ENCODE measurements around the gene USP28.
"Not testable (repeated sequence)": the region's sequence is repeated elsewhere in the genome, so short reads cannot be mapped to it uniquely, and the experiment has no call there.

The USP28 gene

GRCh38 chr11:113875234-113876073, at the start of gene USP28:
Gene USP28, minus strand, starts transcription at chr11:113875572. Its CDS starts 71 bp downstream, at chr11:113875501.
- in situ Hi-C loops (cut with MboI; ENCODE audit: low sequenced_read_pairs) = no loop called here

DNA sequence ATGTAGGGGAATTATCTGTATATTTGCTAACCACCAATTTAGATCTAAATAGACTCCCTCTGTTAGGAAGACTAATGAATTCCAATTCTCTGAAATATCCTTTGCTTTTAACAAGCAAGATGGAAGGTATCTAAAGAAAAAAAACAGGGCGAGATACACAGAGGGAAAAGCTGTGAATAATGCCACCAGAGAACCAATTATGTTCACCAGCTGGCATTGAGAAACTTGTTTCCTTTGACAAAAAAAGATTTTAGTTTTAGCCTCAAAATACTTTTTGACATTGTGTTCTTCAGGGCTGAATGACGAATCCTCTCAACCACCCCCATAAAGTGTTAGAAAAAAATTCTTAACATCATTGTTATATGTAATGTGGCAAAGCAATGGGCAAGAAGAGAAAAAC, 48.2 kb upstream of the USP28 start:
- in situ Hi-C loops (cut with MboI; ENCODE audit: low sequenced_read_pairs) = no loop called here

DNA sequence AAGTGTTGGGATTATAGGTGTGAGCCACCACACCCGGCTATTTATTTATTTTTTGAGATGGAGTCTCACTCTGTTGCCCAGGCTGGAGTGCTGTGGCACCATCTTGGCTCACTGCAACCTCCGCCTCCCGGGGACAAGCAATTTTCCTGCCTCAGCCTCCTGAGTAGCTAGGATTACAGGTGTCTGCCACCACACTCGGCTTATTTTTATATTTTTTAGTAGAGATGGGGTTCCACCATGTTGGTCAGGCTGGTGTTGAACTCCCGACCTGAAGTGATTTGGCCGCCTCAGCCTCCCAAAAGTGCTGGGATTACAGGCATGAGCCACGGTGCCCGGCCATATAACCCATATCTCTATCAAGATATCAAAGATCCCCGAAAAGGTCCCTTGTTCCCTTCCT, 36.1 kb upstream of the USP28 start:
- in situ Hi-C loops (cut with MboI; ENCODE audit: low sequenced_read_pairs) = not testable (repeated sequence)

GRCh38 chr11:113908098-113908497, 32.7 kb upstream of the USP28 start:
- in situ Hi-C loops (cut with MboI; ENCODE audit: low sequenced_read_pairs) = no loop called here

DNA sequence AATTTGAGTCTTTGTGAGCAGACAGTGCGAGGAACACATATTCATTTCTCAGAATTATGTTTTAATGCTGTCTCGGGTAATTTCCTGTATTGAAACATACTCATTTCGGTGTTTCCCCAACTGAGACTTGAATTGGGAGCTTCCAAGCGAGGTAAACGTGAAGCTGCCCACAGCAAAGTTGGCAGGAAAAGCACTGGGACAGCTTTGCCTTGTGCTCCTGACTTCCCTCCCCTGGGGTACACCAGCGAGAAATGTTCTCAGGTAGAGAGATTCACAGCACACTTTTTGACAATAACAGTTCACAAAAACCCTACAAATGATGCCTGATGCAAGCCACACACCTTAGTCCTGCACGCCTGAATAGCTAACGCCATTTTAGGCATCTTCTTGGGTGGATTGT, 32.3 kb upstream of the USP28 start:
- in situ Hi-C loops (cut with MboI; ENCODE audit: low sequenced_read_pairs) = no loop called here

- in situ Hi-C loops (cut with MboI; ENCODE audit: low sequenced_read_pairs) = no loop called here
These were observed 31.8 kb upstream of the USP28 start for GRCh38 chr11:113907152-113907551.

DNA sequence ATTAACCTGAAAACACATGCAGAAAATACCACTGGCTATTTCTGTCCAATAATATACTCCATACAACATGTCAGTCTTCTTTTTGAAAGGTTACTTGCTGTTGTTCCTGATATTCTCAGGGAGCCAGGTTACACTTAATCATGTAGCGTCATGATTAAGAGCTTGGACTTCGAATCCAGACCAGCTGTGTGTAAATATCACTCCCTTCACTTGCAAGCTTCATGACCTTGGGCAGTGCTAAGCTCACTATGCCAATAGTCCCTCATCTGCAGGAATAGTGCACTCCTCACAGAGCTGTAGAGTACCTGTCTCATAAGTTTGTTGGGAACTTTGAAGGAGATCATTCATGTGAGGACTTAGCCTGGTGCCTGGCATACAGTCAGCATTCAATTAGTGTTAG, 31.1 kb upstream of the USP28 start:
- in situ Hi-C loops (cut with MboI; ENCODE audit: low sequenced_read_pairs) = no loop called here

- in situ Hi-C loops (cut with MboI; ENCODE audit: low sequenced_read_pairs) = no loop called here
These were observed 30.7 kb upstream of the USP28 start for GRCh38 chr11:113906038-113906437.

DNA sequence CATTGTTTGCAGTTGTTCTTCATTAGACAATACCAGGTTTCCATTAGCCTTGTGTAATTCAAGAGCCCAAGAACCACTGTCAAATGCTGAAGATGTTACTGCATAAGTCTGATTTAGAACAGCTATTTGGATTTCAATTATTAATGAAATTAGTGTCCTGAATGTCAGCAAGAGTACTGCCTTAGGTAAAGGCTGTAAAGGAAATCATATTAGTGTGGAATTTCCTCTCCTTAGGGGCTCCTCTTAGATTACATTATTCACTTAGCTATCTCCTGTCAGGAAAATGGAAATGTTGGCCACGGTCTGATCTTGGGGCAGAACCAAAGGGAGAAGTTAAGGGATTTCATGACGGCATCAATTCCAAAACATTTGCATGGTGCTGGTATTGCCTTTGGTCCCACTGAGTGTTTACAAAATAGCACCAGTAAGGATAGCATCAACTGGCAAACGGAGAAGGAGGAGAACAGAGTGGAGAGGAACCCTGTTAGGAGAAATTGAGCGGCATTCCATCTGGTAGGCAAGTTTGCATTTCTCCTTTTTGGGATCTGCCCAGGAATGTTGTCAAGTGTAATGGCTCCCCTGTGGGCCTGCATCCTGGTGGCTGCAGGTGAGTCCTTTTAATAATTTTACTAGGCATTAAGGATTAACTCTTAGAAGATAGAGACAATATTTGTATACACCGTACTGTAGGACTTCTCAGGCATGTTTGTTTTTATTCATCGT, 29.2 kb upstream of the USP28 start, which contains the start of gene HTR3B:
HTR3B (plus strand) TSS at position 418 of the 723 bp plus-strand sequence; CDS start at position 556, 138 bp downstream.
- in situ Hi-C loops (cut with MboI; ENCODE audit: low sequenced_read_pairs) = no loop called here

GRCh38 chr11:113901141-113901540, 25.8 kb upstream of the USP28 start:
- in situ Hi-C loops (cut with MboI; ENCODE audit: low sequenced_read_pairs) = no loop called here

GRCh38 chr11:113896156-113896879, 20.9 kb upstream of the USP28 start:
- in situ Hi-C loops (cut with MboI; ENCODE audit: low sequenced_read_pairs) = no loop called here

- in situ Hi-C loops (cut with MboI; ENCODE audit: low sequenced_read_pairs) = no loop called here
These were observed 20.2 kb upstream of the USP28 start for GRCh38 chr11:113895367-113896155.

DNA sequence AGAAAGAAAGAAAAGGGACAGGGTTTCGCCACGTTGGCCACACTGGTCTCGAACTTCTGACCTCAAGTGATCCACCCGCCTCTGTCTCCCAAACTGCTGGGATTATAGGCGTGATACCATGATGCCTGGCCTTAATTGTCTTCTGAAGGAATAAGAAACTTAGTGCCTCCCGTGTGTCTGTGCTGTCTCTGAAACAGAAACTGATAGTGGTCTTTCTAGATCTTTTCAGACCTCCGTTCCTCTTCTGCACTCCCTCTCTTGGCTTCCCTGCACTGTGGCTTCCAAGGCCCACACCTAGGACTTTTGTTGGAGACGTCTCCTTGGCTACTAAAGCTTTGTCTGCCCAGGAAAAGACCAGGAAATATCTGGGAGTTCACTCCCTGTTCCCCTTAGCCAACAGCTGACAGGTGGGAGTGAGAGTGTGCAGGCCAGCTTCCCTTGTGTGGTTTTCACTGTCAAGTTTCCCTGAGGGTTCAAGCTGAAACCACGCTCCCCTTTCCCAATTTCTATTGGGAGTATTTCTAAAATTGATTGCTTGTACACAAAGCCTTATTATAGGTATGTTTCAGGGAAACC, 19.1 kb upstream of the USP28 start:
- in situ Hi-C loops (cut with MboI; ENCODE audit: low sequenced_read_pairs) = no loop called here

GRCh38 chr11:113888848-113889247, 13.5 kb upstream of the USP28 start:
- in situ Hi-C loops (cut with MboI; ENCODE audit: low sequenced_read_pairs) = no loop called here

DNA sequence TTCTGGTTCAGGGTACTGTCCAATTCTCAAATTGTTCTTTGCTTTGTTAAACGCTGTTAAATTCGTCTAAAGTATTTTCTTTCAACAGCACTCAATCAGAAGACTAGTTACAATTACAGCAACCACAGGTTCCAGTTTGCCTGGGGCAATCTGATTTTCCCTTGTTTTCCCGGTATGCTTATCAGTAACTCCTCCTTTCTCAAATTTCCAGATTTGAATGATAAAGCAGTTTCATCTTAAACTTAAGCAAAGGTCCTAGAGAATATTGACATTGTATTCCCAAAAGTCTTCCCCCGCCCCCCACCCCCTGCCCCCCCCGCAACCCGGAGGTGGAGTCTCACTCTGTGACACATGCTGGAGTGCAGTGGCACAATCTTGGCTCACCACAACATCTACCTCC, 10.5 kb upstream of the USP28 start:
- in situ Hi-C loops (cut with MboI; ENCODE audit: low sequenced_read_pairs) = no loop called here

GRCh38 chr11:113884361-113884836, 9.0 kb upstream of the USP28 start:
- in situ Hi-C loops (cut with MboI; ENCODE audit: low sequenced_read_pairs) = no loop called here

DNA sequence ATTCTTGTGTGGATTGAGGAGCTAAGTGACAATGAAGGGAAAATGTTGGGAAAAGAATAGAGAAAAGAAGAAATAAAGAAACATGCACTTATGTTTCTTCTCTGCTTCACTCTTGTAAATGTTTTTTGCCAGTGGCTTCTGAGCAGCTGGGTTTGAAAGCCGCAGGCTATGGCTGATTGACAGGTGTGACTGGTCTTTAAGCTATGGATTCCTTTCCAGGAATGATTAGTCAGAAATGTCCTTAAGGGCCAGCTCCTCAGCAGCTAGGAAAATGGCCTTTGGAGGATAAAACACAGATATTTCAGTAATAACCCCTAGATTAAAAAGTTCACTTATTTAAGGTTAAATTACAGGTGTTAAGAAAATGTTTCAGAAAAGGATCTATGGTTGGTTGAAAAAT, 6.5 kb upstream of the USP28 start:
- in situ Hi-C loops (cut with MboI; ENCODE audit: low sequenced_read_pairs) = no loop called here

GRCh38 chr11:113880971-113881370, 5.6 kb upstream of the USP28 start:
- in situ Hi-C loops (cut with MboI; ENCODE audit: low sequenced_read_pairs) = no loop called here

DNA sequence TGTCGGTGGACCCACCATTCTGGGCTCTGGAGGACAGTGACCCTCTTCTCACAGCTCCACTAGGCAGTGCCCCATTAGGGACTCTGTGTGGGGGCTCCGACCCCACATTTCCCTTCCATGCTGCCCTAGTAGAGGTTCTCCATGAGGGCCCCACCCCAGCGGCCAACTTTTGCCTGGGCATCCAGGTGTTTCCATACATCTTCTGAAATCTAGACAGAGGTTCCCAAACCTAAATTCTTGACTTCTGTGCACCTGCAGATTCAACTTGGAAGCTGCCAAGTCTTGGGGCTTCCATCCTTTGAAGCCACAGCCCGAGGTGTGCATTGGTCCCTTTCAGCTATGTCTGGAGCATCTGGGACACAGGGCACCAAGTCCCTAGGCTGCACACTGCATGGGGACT, 4.1 kb upstream of the USP28 start:
- in situ Hi-C loops (cut with MboI; ENCODE audit: low sequenced_read_pairs) = not testable (repeated sequence)

- in situ Hi-C loops (cut with MboI; ENCODE audit: low sequenced_read_pairs) = no loop called here
These were observed 2.3 kb upstream of the USP28 start for GRCh38 chr11:113877670-113878055.
